Hepatocyte (in vitro differentiated cells): ENCODE results near the gene RPS21. TPM values are rescaled to one million over a fixed set of nuclear protein-coding genes. Genes with fewer than 3 reads are reported as not detected.

Experiments used
- DNase-seq: peaks from one replicate; pipeline ENCODE4 v3.0.0-alpha.2; 2016; ENCODE audit warnings: low spot score
- H2AFZ ChIP-seq: fragments of 200-600 bp; sonication (generic); 2 replicates; pipeline ENCODE4 v1.6.0; 2016; ENCODE audit warnings: antibody characterized with exemption, mild to moderate bottlenecking
- H3K27ac ChIP-seq: fragments of 200-600 bp; sonication (generic); 2 replicates; pipeline ENCODE4 v1.5.1; 2016; ENCODE audit warnings: mild to moderate bottlenecking
- H3K27me3 ChIP-seq: fragments of 200-600 bp; sonication (generic); 2 replicates; pipeline ENCODE4 v1.6.1; 2016
- H3K36me3 ChIP-seq: fragments of 200-600 bp; sonication (generic); replicated peaks from 2 replicates; pipeline ENCODE4 v1.5.1; 2016; ENCODE audit warnings: low read depth; ENCODE audit not compliant: insufficient read depth
- H3K4me1 ChIP-seq: fragments of 200-600 bp; sonication (generic); 2 replicates; pipeline ENCODE4 v1.5.1; 2016; ENCODE audit warnings: mild to moderate bottlenecking, moderate library complexity; ENCODE audit not compliant: insufficient read depth
- H3K4me2 ChIP-seq: fragments of 200-600 bp; sonication (generic); 2 replicates; pipeline ENCODE4 v1.6.0; 2016
- H3K4me3 ChIP-seq: fragments of 200-600 bp; sonication (generic); 2 replicates; pipeline ENCODE4 v1.5.1; 2016; ENCODE audit warnings: mild to moderate bottlenecking
- H3K79me2 ChIP-seq: fragments of 200-600 bp; sonication (generic); 2 replicates; pipeline ENCODE4 v1.6.0; 2017; ENCODE audit warnings: mild to moderate bottlenecking
- H3K9me2 ChIP-seq: fragments of 200-600 bp; sonication (generic); replicated peaks from 2 replicates; pipeline ENCODE4 v1.6.0; 2017; ENCODE audit warnings: mild to moderate bottlenecking; ENCODE audit not compliant: insufficient read depth
- H3K9me3 ChIP-seq: fragments of 200-600 bp; sonication (generic); 2 replicates; pipeline ENCODE4 v1.5.1; 2016; ENCODE audit warnings: low read depth, mild to moderate bottlenecking
- H4K20me1 ChIP-seq: fragments of 200-600 bp; sonication (generic); 2 replicates; pipeline ENCODE4 v1.6.0; 2016; ENCODE audit warnings: mild to moderate bottlenecking; ENCODE audit not compliant: insufficient read depth, poor library complexity, severe bottlenecking
- EZH2 ChIP-seq: fragments of 200-600 bp; sonication (generic); IDR thresholded peaks from 2 replicates; pipeline ENCODE4 v1.6.1; 2016; ENCODE audit warnings: antibody characterized with exemption, mild to moderate bottlenecking, borderline replicate concordance
- EZH2phosphoT487 ChIP-seq: fragments of 200-600 bp; sonication (generic); IDR thresholded peaks from one replicate; pipeline ENCODE4 v1.6.1; 2018; ENCODE audit warnings: antibody characterized with exemption, mild to moderate bottlenecking, low read depth, moderate library complexity; ENCODE audit not compliant: unreplicated experiment, severe bottlenecking
- WGBS: methylation state at CpG from one replicate; pipeline ENCODE4 v1.1.6; 2016; ENCODE audit warnings: low lambda C conversion rate; ENCODE audit errors: missing lambda C conversion rate; 5-methylcytosine and 5-hydroxymethylcytosine counted together
- polyA plus RNA-seq: library from polyadenylated mRNA; unstranded; fragments of >200 nt; fragmentation: Nextera tagmentation; extraction: Ambion mirVana; gene quantifications from 2 replicates; pipeline ENCODE4 v1.2.1, GENCODE V29; 2016
- total RNA-seq: library from RNA; depleted of rRNA; stranded (reverse); fragments of >200 nt; gene quantifications from 2 replicates; pipeline ENCODE4 v1.2.3, GENCODE V29; 2014
- TF ChIP-seq, protein P1 (sequence below): fragments of 200-600 bp; sonication (generic); IDR thresholded peaks from 2 replicates; pipeline ENCODE4 v1.5.1; 2016; ENCODE audit warnings: antibody characterized with exemption, mild to moderate bottlenecking; ENCODE audit not compliant: poor library complexity

Gene RPS21
- total RNA-seq (1,754 and 2,772 TPM in 2 replicates), polyA plus RNA-seq (444 and 460 TPM in 2 replicates)

DNA sequence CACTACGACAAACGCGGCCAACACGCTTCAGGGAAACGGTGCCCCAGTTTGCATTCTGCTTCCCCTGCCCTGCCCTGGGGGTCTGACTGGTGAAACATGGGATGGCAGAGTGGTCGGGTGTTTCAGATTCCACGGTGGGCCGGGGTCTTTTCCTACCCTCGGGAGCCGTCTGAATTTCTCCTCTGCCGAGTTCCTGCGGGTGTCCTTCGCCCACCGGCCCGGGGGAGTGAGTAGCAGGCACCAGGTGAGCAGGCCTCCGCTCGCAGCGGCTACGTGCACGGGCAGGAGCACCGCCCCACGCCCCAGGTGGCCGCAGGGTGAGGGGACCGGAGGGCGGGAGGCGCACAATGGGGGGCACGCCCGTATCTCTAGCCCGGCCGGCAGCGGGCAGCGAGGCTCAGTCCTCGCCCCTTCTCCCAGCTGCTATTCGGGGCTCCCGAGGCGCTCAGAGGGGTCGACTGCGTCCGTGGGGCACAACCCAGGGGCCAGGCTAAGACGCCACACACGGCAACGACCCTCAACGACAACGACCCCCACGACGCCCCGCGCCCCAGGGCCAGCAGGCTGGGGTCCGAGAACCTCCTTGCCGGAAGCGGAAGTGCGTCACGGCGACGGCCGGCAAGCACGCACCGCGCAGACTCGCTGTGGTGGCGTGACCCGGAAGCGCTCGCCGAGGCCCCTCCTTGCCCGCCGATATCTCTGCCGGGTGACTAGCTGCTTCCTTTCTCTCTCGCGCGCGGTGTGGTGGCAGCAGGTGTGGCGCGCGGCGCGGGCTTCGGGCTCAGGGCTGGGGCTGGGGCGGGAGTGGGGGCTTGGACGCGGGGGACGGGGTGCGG is at the start of gene RPS21:
TSS of gene RPS21 (plus strand) at position 721 of the 836 bp plus-strand sequence. CDS start 236 bp downstream, outside the sequence.
- Histone ChIP-seq H3K36me3 (peaks cover 7% of the 10 kb centered on the region), H3K27ac (peak within 1 kb of the TSS; percentile 95), H3K9me3 (no peaks in the 10 kb centered on the region), H3K4me2 (peak within 1 kb of the TSS; percentile 99), H3K9me2 (no peaks in the 10 kb centered on the region), H3K4me3 (peak within 1 kb of the TSS; percentile 96), H3K79me2 (peaks cover 52% of the 10 kb centered on the region), H2AFZ (peak within 1 kb of the TSS; percentile 77), H4K20me1 (peaks cover 11% of the 10 kb centered on the region), H3K27me3 (no peaks in the 10 kb centered on the region), H3K4me1 (peaks cover 15% of the 10 kb centered on the region)
- DNase-seq = peak; percentile 96
- TF ChIP-seq EZH2 = no peak
- TF ChIP-seq, protein P1, sequence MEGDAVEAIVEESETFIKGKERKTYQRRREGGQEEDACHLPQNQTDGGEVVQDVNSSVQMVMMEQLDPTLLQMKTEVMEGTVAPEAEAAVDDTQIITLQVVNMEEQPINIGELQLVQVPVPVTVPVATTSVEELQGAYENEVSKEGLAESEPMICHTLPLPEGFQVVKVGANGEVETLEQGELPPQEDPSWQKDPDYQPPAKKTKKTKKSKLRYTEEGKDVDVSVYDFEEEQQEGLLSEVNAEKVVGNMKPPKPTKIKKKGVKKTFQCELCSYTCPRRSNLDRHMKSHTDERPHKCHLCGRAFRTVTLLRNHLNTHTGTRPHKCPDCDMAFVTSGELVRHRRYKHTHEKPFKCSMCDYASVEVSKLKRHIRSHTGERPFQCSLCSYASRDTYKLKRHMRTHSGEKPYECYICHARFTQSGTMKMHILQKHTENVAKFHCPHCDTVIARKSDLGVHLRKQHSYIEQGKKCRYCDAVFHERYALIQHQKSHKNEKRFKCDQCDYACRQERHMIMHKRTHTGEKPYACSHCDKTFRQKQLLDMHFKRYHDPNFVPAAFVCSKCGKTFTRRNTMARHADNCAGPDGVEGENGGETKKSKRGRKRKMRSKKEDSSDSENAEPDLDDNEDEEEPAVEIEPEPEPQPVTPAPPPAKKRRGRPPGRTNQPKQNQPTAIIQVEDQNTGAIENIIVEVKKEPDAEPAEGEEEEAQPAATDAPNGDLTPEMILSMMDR = no peak
- no peak for TF ChIP-seq EZH2phosphoT487
- WGBS = 1% methylated on average over 61 of the region's 83 CpGs

DNA sequence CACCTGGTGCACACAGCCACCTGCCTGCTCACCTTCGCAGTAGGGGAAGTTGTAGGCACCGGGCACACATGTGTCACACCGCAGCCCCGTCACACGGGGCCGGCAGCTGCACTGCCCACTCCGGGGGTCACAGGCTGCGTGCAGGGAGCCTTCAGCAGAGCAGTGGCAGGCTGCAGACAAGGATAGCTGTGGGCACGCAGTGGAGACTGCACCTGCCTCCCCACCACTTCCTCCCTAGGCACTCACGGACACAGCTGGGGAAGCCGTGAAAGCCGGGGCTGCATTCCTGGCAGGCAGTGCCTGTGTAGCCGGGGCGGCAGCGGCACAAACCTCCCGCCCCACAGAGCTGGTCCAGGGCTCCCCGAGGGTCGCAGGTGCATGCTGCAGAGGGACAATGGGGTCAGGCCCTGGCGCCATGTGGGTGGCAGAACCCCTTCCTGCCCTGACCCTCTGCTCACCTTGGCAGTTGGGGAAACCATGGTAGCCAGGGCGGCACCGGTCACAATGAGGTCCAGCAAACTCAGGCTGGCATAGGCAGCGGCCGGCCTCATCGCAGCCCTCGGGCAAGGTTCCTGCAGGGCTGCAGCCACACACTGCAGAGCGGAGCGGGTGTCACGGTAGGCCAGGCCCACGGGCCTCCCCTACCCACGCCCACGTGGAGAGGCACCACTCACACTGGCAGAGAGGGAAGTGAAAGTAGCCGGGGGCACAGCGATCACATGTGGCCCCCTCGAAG is 49.2 kb upstream of the RPS21 start:
- H3K4me2 ChIP-seq = no peak overlapping the region
- H3K4me3 ChIP-seq = no peak overlapping the region
- no peaks in the 10 kb centered on the region for H3K27me3 ChIP-seq
- WGBS = 96% methylated on average over 34 of the region's 34 CpGs
- H3K9me3 ChIP-seq = no peaks in the 10 kb centered on the region
- H3K36me3 ChIP-seq = peaks cover 7% of the 10 kb centered on the region
- no peak overlapping the region for H3K27ac ChIP-seq
- no peak for DNase-seq
- TF ChIP-seq, protein P1 = no peak
- TF ChIP-seq EZH2 = no peak
- no peak for TF ChIP-seq EZH2phosphoT487
- no peaks in the 10 kb centered on the region for H4K20me1 ChIP-seq
- H3K9me2 ChIP-seq = no peaks in the 10 kb centered on the region
- H3K4me1 ChIP-seq = no peaks in the 10 kb centered on the region
- no peak overlapping the region for H2AFZ ChIP-seq
- H3K79me2 ChIP-seq = peaks cover 9% of the 10 kb centered on the region

DNA sequence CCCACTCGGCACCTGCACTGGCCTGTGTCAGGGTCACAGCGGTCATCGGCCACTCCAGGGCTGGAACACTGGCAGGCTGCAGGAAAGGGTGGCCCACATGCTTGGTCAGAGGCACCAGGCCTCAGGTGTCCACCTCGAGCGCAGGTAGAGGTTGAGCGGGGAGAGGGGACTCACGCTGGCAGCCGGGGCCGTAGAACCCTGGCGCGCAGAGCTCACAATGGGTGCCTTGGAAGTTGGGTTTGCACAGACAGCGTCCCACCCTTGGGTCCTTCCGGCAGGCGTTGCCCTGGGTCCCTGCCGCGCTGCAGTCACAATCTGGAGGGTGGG is 48.6 kb upstream of the RPS21 start:
- Histone ChIP-seq H3K4me1 (no peaks in the 10 kb centered on the region), H3K27ac (no peak overlapping the region), H3K4me3 (no peak overlapping the region), H3K4me2 (no peak overlapping the region), H3K27me3 (no peaks in the 10 kb centered on the region), H3K9me3 (no peaks in the 10 kb centered on the region), H4K20me1 (no peaks in the 10 kb centered on the region), H3K79me2 (peaks cover 9% of the 10 kb centered on the region), H3K9me2 (no peaks in the 10 kb centered on the region), H3K36me3 (peaks cover 7% of the 10 kb centered on the region), H2AFZ (no peak overlapping the region)
- TF ChIP-seq, protein P1 = no peak
- no peak for TF ChIP-seq EZH2phosphoT487
- no peak for TF ChIP-seq EZH2
- DNase-seq = no peak
- WGBS = over 99% methylated on average over 16 of the region's 16 CpGs
